ENCODE measurements around the gene SLC4A9.

- TF ChIP-seq, protein P1, sequence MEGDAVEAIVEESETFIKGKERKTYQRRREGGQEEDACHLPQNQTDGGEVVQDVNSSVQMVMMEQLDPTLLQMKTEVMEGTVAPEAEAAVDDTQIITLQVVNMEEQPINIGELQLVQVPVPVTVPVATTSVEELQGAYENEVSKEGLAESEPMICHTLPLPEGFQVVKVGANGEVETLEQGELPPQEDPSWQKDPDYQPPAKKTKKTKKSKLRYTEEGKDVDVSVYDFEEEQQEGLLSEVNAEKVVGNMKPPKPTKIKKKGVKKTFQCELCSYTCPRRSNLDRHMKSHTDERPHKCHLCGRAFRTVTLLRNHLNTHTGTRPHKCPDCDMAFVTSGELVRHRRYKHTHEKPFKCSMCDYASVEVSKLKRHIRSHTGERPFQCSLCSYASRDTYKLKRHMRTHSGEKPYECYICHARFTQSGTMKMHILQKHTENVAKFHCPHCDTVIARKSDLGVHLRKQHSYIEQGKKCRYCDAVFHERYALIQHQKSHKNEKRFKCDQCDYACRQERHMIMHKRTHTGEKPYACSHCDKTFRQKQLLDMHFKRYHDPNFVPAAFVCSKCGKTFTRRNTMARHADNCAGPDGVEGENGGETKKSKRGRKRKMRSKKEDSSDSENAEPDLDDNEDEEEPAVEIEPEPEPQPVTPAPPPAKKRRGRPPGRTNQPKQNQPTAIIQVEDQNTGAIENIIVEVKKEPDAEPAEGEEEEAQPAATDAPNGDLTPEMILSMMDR (IDR thresholded peaks at IDR 0.05; ENCODE audit: low read length): no peak
- no peak for TF ChIP-seq EZH2 (IDR thresholded peaks at IDR 0.05; ENCODE audit: borderline replicate concordance, low read length)
Measured at GRCh38 chr5:140413230-140413629, 53.2 kb downstream of the SLC4A9 start.
